NCI-H524 treated with DMSO at 0.1 percent for 48 hours (cell line): ENCODE measurements around the gene DAZL.
"Not testable (repeated sequence)": the region's sequence is repeated elsewhere in the genome, so short reads cannot be mapped to it uniquely, and the experiment has no call there.

Experiments
- DNase-seq: peaks from one replicate; lab custom pipeline; 2025; lab: John Stamatoyannopoulos, UW

DAZL gene

GRCh38 chr3:16604887-16605602 lies at the start of gene DAZL:
Gene DAZL (minus strand): TSS chr3:16605423. CDS start chr3:16605205, 218 bp downstream.
- no peak for DNase-seq

GRCh38 chr3:16654976-16655375 lies 49.8 kb upstream of the DAZL start:
- DNase-seq = no peak

GRCh38 chr3:16653712-16654111 lies 48.5 kb upstream of the DAZL start:
- DNase-seq = no peak

- no peak for DNase-seq
Measured at GRCh38 chr3:16647668-16648067, 42.4 kb upstream of the DAZL start.

- no peak for DNase-seq
Measured at GRCh38 chr3:16639806-16640205, 34.6 kb upstream of the DAZL start.

GRCh38 chr3:16633948-16634347 lies 28.7 kb upstream of the DAZL start:
- no peak for DNase-seq

- no peak for DNase-seq
Measured at GRCh38 chr3:16632395-16632794, 27.2 kb upstream of the DAZL start.

GRCh38 chr3:16618721-16619120 lies 13.5 kb upstream of the DAZL start:
- DNase-seq = no peak

- not testable (repeated sequence) for DNase-seq
Measured at GRCh38 chr3:16617155-16617554, 11.9 kb upstream of the DAZL start.

- DNase-seq = no peak
Measured at GRCh38 chr3:16616083-16616482, 10.9 kb upstream of the DAZL start.

- no peak for DNase-seq
Measured at GRCh38 chr3:16614033-16615031, 9.1 kb upstream of the DAZL start.

- DNase-seq = no peak
Measured at GRCh38 chr3:16609927-16610580, 4.8 kb upstream of the DAZL start.

- DNase-seq = no peak
Measured at GRCh38 chr3:16608816-16609215, 3.6 kb upstream of the DAZL start.

- no peak for DNase-seq
Measured at GRCh38 chr3:16607718-16608117, 2.5 kb upstream of the DAZL start.

GRCh38 chr3:16606398-16606797 lies 1.2 kb upstream of the DAZL start:
- no peak for DNase-seq

- DNase-seq = no peak
Measured at GRCh38 chr3:16605966-16606365, 743 bp upstream of the DAZL start.

- DNase-seq = no peak
Measured at GRCh38 chr3:16604433-16604832, 790 bp downstream of the DAZL start.

GRCh38 chr3:16601537-16602005 lies 3.7 kb downstream of the DAZL start:
- DNase-seq = no peak

GRCh38 chr3:16600780-16601536 lies 4.3 kb downstream of the DAZL start:
- DNase-seq = peak; percentile 10

- DNase-seq = no peak
Measured at GRCh38 chr3:16599694-16600093, 5.5 kb downstream of the DAZL start.

- DNase-seq = no peak
Measured at GRCh38 chr3:16596352-16597032, 8.7 kb downstream of the DAZL start.
